Measurements from ENCODE around the gene RARB.

The RARB gene

GRCh38 chr3:25427563-25427941 lies 511 bp upstream of the RARB start (continued):
- TF ChIP-seq CSRNP3 (CRISPR knock-in tag; IDR thresholded peaks at IDR 0.05), result peak; percentile 23; the same call in 1 of the 2 replicates

GRCh38 chr3:25428789-25429335 lies 799 bp downstream of the RARB start:
- ATAC-seq, result no peak
- TF ChIP-seq PATZ1 (CRISPR knock-in tag; IDR thresholded peaks at IDR 0.05; ENCODE audit: borderline replicate concordance) (no peak), ISL1 (CRISPR knock-in tag; IDR thresholded peaks at IDR 0.05) (no peak), ZC3H10 (CRISPR knock-in tag; IDR thresholded peaks at IDR 0.05) (no peak), PPARA (CRISPR knock-in tag; IDR thresholded peaks at IDR 0.05; ENCODE audit: borderline replicate concordance) (no peak), CSRNP3 (CRISPR knock-in tag; IDR thresholded peaks at IDR 0.05) (no peak), ZNF565 (CRISPR knock-in tag; conservative IDR thresholded peaks at IDR 0.05; ENCODE audit: low read depth) (no peak), ESRRG (CRISPR knock-in tag; IDR thresholded peaks at IDR 0.05) (no peak)

- 0 out of 3 replicates have a peak, but pooled peaks have one; percentile 1 for ATAC-seq
- no peak; the same call in 1 of the 2 replicates for TF ChIP-seq GLIS3 (CRISPR knock-in tag; IDR thresholded peaks at IDR 0.05)
- TF ChIP-seq TSHZ2 (CRISPR knock-in tag; IDR thresholded peaks at IDR 0.05), result no peak
- no peak for TF ChIP-seq ZFP30 (CRISPR knock-in tag; IDR thresholded peaks at IDR 0.05)
- TF ChIP-seq CREB5 (CRISPR knock-in tag; IDR thresholded peaks at IDR 0.05; ENCODE audit: low read depth), result no peak
- no peak for TF ChIP-seq ZNF8 (CRISPR knock-in tag; IDR thresholded peaks at IDR 0.05)
- TF ChIP-seq POU6F1 (CRISPR knock-in tag; IDR thresholded peaks at IDR 0.05; ENCODE audit: borderline replicate concordance, low read depth), result no peak
- no peak for TF ChIP-seq TOX (CRISPR knock-in tag; IDR thresholded peaks at IDR 0.05; ENCODE audit: borderline replicate concordance)
- no peak for TF ChIP-seq PPARA (CRISPR knock-in tag; IDR thresholded peaks at IDR 0.05; ENCODE audit: borderline replicate concordance)
- no peak; the same call in 1 of the 2 replicates for TF ChIP-seq ESRRG (CRISPR knock-in tag; IDR thresholded peaks at IDR 0.05)
- TF ChIP-seq OSR1 (CRISPR knock-in tag; IDR thresholded peaks at IDR 0.05), result no peak
- TF ChIP-seq SNAI2 (CRISPR knock-in tag; IDR thresholded peaks at IDR 0.05), result no peak
- no peak for TF ChIP-seq TCF4 (CRISPR knock-in tag; IDR thresholded peaks at IDR 0.05; ENCODE audit: borderline replicate concordance)
- TF ChIP-seq ZFP3 (CRISPR knock-in tag; IDR thresholded peaks at IDR 0.05), result no peak
- no peak for TF ChIP-seq ZNF565 (CRISPR knock-in tag; conservative IDR thresholded peaks at IDR 0.05; ENCODE audit: low read depth)
- TF ChIP-seq BACH2 (CRISPR knock-in tag; IDR thresholded peaks at IDR 0.05; ENCODE audit: borderline replicate concordance), result no peak
- no peak for TF ChIP-seq RARB (CRISPR knock-in tag; IDR thresholded peaks at IDR 0.05)
Measured at GRCh38 chr3:25429361-25430286, 1.6 kb downstream of the RARB start.

Data from SK-N-SH treated with all-trans-retinoic acid at 6 μM for 48 hours (cell line).